SW480 (cell line): ENCODE data around the gene SLC1A2.

ENCODE experiments used
- DNase-seq: peaks from one replicate; pipeline ENCODE4 v3.0.0-alpha.2; 2016; ENCODE audit warnings: low spot score

The SLC1A2 gene

DNA sequence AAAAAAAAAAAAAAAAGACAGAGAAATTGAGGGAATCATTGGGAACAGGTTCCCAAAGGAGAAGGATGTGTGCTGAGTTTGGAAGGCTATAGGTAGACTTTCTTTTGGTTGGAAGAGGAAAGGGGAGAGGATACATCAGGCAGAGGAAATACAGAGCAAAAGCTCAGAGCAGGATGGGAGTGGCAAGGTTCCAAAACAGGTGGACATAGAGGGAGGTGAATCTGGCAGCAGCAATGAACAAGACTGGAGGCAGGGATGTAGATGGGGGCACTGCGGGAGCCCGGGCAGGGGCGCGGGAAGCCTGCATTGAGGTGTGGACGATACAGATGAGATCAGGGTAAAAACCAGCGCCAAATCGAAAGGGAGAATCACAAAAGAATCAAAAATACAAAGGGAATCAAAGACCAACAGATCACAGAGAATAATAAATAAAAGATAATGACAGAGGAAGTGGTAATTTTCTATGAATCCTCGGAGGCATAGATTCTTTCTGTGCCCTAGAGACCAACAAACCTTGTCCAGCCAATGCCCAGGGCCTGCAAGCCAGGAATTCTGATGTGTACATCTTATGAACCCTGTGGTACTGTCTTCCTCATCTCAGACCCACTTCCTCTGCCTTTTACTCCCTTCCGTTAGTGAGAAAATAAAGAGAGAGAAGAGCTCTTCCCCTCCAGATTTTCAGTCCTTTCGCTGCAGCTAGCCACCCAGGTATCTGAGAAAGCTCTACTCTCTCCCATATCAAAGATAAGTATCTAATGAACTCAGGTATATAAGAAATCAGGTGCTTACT lies 70.3 kb downstream of the SLC1A2 start:
- no peak for DNase-seq

DNA sequence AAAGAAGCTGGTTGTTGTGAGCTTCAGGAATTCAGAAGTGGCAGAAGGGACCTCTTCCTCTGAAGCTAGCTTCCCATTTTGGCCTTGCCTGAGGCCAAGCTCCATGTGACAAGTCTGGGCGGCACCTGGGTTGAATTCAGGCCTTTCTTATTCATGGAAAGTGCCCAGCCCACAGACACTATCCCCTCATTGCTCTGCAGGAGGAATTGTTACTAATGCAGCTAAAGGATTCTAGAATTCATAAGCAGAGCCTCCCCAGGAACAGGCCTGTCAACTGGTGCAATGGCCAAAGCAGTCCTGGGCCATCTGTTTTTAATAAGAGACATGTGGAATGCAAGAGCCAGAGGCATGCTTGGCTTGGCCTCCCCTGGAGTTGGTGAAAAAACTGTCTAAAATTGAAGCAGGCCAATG lies 71.4 kb downstream of the SLC1A2 start:
- DNase-seq = no peak

DNA sequence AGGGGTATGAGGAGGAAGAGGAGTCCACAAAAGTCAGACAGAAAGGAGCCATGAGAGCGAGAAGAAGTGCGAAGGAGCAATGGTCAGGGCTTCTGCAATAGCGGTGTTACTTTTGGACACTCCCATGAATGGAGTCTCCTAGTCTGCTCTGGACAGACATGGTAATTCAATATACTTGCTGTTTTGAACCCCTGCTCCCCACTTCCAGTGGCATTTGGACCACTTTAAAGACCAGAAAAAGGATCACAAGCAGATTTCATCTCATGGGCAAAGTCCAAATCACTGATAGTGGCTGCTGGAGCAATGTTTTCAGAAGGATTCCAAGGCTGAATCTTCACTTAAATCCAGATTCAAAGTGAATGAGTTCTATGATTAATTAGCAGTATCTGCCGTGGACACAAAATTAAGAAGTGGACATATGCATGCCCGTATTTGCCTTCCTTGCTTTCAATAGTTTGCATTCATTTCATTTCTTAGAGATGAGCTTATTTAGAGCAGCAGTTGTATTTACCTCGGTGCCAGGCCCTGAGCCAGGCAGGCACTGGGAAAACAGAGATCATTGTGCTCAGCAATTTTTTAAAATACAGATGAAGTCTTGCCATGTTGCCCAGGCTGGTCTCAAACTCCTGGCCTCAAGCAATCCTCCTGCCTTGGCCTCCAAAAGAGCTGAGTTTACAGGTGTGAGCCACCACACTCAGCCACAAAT lies 72.0 kb downstream of the SLC1A2 start:
- DNase-seq = no peak

DNA sequence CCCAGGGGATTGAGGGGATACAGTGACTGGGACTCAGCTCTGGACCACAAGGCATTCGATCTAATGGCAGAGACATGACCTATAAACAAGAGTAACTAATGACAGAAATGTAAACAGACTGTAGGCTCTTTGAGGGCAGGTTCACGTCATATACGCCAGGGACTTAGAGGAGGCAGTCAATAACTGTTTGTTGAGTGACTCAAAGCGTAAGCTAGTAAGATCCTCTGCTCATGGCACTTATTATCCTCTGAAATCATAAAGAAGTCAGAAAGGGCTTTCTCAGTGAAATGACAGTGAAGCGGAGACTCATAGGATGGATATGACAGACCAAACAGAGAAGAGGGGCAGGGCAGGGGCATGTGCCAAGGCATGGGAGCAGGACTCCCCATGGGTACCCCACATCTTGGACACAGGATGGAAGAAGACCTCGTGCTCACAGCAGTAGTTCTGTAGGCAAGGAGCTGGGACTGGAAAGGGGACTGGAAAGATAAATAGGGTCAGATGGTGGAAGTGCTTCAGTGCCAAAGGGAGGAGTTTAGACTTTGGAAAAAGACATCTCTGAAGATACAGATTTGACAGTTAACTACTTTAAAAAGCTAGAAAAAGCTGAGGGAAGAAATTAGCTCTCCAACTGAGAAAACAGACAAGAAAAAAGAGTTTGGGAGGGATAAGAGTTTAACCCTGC lies 72.7 kb downstream of the SLC1A2 start:
- DNase-seq = no peak

DNA sequence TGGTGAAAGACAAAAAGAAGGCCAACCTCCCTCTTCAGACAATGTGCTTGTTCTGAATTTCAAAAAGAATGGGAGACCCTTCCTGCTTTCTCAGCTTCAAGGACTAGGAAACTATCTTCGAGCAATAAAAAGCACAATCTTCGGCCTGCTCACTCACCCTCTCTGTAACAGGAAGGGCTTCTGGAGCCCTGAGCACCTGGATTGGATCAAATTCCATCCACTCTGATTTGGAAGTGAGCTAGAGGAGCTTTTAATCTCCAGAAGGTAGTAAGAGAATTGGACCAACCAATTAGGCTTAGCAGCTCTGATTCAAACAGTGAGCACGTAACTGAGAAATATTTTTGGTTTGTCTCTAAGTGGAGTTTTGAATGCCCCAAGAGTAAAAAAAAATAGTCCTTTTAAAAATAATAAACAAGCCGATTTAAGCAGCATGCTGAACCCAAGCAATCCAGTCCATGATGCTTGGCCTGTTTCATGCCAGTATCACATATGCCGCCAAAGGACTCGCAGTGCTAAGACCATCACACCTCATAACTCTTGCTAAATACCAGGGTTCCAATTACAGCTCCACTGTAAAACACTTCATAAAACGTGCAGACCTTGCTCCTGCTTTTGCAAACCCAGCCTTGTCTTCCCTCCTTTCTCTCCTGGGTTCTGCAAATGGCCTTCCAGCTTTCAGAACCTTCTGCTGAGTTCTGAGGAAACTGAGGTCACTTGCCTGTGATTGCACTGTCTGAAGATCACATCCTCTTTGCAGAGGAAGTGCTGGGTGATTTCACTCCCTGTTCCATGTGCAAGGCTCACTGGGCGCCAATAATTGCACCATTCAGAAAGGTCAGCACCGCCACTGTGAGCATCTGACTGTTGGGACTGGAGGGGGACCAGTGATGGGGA lies 74.4 kb downstream of the SLC1A2 start:
- no peak for DNase-seq

DNA sequence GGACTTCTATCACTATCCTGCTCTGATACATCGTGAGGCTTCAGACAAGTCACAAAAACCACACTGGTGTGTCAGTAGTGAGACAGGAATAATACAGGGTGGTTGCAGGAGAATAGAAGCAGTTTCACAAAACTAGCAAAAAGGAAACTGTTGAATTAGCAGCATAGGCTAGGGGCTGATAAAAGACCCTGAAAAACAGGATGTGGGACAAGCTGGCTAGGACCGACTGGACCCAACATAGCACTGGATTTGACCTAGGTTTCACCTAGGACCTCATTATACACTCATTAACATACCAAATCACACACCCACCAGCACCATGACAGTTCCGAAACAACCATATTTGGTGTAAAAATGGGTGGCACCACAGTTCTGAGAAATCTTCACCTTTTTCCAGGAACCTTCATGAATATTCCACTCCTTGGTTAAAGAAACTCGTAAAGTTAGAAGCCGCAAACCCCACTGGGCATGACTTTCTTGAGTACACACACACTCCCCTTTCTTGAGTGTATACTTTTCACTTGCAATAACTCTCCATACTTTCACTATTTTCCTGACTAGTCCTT lies 76.2 kb downstream of the SLC1A2 start:
- no peak for DNase-seq

DNA sequence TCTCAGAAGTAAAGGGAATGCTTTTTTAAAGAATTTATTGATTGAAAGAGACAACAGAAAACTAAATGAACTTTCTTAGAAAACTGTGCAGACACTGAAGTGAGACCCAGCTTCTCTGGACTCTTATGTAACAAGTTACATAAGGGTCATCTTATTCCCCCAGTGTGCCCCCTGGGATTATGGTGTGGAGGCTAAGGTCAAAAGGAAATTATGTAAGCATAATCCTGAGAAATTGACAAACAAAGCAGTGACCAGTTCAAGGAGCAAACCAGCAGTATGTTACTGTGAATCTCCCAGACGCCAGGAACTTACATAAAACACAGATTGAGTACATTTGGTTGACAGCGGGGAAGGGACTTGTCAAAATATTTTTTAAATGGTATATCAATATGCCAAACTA lies 78.6 kb downstream of the SLC1A2 start:
- DNase-seq = no peak

DNA sequence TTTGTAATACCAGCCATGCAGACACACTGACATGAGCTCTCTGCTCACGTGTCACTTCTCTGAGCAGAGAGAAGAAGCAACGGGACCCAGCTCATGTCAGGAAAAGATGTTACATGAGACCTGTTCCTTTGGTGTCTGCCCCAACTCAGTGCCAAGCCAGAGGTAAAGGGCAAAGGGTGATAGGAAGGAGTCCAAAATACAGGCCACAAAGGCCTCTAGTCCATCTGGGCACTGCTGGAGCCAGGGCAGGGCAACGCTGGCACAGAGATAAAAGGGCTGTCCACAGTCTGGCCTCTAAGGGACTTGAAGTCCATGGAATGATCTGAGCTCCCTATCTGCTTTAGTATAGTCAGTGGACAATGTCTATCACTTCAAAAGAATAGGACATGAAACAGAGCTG lies 79.3 kb downstream of the SLC1A2 start:
- DNase-seq = no peak

DNA sequence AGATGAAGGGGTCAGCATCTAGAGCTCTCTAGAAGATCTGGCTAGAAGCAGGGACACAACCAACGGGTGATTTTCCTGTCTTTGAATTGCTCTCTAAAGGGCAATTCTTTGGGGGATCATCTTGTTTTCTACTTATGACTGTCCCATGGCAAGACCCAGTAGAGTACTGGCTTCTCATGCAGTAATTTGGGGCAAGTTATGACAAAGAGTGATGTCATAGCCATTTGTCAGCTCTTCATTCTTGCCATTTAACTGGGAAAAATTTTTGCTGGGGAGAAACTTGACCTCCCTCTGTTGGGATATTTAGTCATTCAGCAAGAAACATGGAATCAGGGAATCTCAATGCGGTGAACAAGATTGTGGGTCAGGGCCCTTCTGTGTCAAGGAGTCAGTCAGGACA lies 80.4 kb downstream of the SLC1A2 start:
- DNase-seq = no peak

DNA sequence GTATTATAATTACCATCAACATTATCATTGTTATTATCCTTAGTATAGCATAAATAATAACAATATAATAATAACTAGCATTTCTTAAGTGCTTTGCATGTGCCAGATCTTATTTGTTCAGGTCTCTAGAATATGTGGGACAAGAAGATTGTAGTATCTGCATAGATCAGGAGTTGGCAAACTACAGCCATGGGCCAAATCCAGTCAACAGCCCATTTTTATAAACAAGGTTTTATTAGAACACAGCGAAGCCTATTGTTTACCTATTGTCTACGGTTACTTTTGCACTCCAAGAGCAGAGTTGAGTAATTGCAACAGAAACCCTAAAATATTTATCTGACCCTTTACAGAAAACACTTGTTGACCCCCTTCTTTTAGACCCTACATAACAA lies 81.4 kb downstream of the SLC1A2 start:
- DNase-seq = no peak

DNA sequence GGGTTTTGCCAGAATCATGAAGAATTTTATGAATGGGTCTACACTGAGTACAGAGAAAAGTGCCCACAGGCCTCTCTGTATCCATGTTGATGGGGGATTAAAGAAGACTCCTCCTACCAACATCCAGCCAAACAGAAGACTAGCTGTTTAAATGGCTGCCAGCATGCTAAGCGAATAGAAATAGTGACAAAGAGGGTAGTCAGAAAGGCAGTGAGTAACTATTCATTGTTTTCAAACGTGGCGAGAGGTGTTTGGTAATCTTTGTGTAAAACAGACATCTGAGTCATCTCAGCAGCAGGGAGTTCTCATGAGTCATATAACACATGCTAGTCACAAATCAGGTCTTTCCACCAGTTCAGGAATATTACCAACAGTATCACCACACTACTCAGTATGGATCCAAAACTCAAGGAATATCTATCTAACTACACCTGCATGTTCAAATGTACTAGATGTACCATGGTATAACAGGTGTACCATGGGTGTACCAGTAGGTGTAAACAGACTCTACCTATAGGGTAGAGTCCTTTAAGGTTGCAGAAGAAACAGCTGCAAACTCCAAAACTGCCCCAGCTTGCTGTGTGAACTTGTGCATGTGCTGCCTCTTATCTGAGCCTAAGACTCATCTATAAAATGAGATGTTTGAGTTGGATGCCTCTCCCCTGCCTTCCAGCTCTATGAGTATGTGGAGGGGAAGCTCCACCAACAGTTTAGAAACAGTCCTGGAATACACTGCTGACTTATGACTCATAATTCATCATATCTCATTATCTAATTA lies 82.0 kb downstream of the SLC1A2 start:
- peak; percentile 75 for DNase-seq

DNA sequence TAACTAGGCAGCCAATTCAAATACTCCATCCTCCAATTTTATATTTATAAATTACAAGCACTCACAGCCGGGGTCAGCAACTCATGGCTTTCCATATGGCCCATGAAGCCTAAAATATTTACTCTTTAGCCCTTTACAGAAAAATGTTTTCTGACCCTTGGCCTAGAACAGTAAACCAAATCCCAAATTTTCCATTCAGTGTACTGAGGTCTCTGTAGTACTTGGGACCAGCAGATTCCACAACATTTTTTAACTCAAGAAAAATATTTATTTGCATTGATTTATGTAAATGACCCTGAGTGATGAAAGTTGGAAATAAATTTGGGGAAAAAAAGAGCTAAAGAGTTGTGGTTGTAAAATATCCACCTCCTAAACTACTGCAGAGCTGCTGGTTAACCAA lies 82.6 kb downstream of the SLC1A2 start:
- no peak for DNase-seq

DNA sequence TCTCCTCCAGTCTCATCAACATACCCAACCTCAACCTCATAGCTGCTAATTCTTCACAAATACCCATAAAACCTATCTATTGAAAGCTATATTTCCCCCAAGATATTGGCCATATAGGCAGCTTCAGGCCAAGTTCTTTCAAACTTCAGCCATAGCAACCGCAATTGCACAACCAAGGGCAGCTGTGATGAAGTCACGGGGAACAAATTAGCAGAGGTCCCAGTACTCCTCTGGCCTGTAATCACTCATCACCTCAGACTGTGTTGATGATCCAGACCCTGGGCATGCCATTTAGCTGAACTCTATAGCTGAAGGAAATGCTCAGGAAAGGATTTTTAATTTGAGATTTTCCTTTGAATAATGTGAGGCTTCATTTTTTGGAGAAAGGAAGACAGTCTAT lies 84.1 kb downstream of the SLC1A2 start:
- DNase-seq = no peak

DNA sequence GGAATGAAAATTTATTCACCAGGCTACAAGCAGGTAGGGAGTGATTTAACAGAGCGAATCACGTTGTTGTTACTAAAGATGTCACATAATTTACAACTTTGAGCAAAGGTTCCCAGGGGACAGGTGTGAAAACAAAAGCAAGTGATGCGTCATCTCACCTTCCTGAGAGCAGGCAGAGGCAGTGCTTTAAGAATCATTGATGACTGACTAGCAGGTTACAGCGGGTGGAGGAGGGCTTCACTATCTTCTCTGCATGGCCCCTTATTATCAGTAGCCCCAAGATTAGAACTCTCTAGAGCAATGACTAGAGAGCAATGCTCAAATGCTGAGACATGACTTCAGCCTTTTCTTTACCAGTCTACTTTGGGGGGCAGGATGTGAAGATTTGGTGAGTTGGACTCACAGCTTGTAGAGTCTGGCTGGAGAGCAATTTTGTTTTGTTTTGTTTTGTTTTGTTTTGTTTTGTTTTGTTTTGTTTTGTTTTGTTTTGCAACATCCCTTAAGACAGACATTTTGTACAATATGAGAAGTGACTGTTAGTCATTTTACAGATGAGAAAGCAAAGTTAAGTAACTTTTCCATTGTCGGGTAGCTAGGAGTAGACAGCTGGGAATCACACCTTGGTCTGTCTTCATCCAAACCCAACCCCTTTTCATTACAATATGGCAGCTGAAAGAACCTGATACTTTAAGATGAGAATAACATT lies 84.8 kb downstream of the SLC1A2 start:
- no peak for DNase-seq

DNA sequence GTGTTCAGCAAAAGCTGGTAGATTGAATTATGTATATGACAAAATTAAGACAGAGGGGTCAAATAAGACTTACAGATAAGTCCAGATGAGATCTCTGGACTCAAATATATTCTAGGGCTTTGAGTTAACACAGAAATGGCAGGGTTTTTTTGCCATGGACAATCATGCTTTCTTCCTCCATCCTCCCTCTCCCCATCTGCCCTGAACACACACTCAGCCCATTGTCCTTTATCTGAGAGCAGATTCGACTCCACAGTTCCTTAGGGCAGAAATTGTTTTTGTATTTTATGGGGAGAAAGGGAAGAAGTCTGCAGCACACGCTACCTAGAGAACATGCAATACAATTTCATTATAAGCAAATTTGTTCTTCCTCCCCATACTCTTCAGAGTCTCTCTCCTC lies 86.8 kb downstream of the SLC1A2 start:
- no peak for DNase-seq

DNA sequence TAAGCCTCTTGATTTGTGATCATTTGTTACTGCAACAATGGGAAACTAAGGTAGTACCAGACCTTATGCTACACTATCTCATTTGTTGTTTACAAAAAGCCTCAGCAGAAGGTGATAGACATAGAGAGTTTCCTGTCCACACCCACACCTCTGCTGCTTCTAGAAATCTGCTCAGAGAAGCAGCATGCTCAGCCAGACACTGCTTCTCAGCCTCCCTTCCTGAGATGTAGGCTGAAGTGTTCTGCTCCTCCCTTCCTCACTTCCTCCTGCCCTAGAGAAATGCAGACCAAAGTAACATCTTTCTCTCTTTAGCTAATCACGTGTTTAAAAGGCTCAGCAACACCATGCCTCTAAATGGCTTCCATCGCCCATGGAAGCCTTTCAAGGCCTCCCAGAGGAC lies 88.4 kb downstream of the SLC1A2 start:
- DNase-seq = no peak

DNA sequence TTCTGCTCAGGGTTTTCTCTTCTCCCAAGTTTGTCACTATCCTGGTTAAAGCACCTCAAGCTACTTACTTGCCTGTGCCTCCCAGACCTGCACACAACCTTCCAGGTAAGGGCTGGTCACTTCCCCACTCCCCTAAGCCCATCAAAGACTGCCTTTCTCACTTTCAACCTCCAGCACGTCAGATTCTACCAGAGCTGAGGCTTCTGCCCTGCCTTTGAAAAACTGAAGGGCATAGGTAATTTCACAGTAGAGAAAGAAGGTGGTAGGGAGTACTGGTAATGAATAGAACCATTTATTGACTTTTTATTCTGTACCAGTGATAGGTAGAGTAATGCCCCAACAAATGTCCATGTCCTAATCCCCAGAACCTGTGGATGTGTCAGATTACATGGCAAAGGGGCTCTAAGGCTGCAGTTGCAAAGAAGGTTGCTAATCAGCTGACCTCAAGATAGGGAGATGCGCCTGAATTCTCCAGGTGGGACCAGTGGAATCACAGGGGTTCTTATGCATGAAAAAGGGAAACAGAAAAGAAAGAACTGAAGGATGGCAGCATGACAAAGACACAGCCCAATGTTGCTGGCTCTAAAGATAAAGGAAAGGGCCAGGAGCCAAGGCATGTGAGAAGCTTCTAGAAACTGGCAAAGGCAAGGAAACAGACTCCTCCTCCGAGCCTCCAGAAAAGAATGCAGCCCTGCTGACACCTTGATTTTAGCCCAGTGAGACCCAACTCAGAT lies 89.0 kb downstream of the SLC1A2 start:
- DNase-seq = no peak

DNA sequence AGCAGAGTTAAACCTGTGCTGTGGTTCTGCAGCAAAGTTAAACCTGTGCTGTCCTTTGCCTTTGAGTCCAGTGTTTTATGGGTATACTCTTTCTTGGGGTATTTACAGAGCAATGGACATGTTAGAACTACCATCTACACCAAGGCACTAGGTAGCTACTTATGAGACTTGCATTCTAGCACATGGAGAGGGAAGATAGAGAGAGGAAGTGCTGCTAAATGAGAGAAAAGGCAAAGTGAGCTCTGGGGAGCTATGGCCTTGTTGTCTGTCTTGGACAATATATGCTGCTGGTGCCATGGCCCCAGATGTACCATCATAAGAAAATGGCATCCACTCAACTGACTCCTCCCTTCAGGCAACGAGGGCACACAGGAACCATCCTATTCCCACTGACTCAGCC lies 91.5 kb downstream of the SLC1A2 start:
- no peak for DNase-seq

DNA sequence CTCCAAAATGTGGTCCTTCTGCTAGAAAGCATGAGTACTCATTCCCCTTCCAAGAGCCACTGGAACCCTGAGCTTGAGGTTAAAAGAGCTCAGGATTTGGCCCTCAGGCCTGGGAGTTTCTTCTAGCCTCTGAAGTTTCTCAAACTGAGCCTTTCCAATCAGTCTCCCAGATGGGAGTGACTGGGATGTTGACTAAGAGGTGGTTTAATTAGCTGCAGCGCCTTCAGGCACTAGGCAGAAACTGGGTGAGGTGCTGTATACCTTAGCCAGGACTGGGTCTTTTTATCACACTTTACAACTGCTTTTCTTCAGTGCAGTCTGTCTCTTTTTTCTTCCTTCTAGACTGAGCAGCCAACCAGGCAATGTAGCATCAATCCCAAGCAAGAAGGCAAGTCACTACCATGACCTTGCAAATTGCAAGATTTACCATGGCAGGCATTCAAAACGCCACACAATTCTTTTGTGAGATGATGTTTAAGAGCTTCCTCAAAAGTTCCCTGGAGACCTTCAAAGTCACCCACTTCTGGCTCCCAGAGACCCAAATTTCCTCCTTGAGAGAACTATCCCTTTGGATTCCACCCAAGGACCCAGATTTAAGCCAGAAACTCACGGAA lies 93.0 kb downstream of the SLC1A2 start:
- DNase-seq = no peak
